Cerebellar cortex (tissue), 1 donor: ENCODE measurements around the gene COPZ2.
"Not testable (repeated sequence)": the region's sequence is repeated elsewhere in the genome, so short reads cannot be mapped to it uniquely, and the experiment has no call there.

Experiments
- DNase-seq: peaks from one replicate; pipeline ENCODE4 v3.0.0-alpha.2; 2015; ENCODE audit warnings: low spot score

COPZ2 gene

GRCh38 chr17:48030531-48030930 lies 7.1 kb downstream of the COPZ2 start:
- DNase-seq, result no peak

- no peak for DNase-seq
Observed at GRCh38 chr17:48028736-48029135, 8.9 kb downstream of the COPZ2 start.

GRCh38 chr17:48027322-48027981 lies 10.1 kb downstream of the COPZ2 start:
- no peak for DNase-seq

GRCh38 chr17:48026502-48027321 lies 10.9 kb downstream of the COPZ2 start:
- DNase-seq, result peak; percentile 84

GRCh38 chr17:48025904-48026501 lies 11.6 kb downstream of the COPZ2 start:
- DNase-seq, result no peak

GRCh38 chr17:48025040-48025903 lies 12.3 kb downstream of the COPZ2 start:
- DNase-seq, result peak; percentile 97

- peak; percentile 56 for DNase-seq
Observed at GRCh38 chr17:48024149-48025039, 13.2 kb downstream of the COPZ2 start.

GRCh38 chr17:48023400-48024148 lies 14.0 kb downstream of the COPZ2 start:
- peak; percentile 79 for DNase-seq

GRCh38 chr17:48022901-48023300 lies 14.7 kb downstream of the COPZ2 start:
- no peak for DNase-seq

GRCh38 chr17:48021934-48022333 lies 15.7 kb downstream of the COPZ2 start:
- no peak for DNase-seq

GRCh38 chr17:48017817-48018158 lies 19.8 kb downstream of the COPZ2 start:
- DNase-seq, result not testable (repeated sequence)

- peak; percentile 50 for DNase-seq
Observed at GRCh38 chr17:48016112-48016511, 21.5 kb downstream of the COPZ2 start.

GRCh38 chr17:48014595-48015111 lies 22.9 kb downstream of the COPZ2 start:
- DNase-seq, result peak; percentile 77

GRCh38 chr17:48013876-48014594 lies 23.6 kb downstream of the COPZ2 start:
- DNase-seq, result peak; percentile 34

- DNase-seq, result peak; percentile 28
Observed at GRCh38 chr17:48012654-48013053, 24.9 kb downstream of the COPZ2 start.

- DNase-seq, result no peak
Observed at GRCh38 chr17:48012151-48012520, 25.5 kb downstream of the COPZ2 start.

GRCh38 chr17:48011405-48012150 lies 26.0 kb downstream of the COPZ2 start:
- peak; percentile 75 for DNase-seq

- DNase-seq, result no peak
Observed at GRCh38 chr17:48010193-48010592, 27.4 kb downstream of the COPZ2 start.
